ENCODE measurements around the gene CAPN12.
A peak's percentile ranks its signal among the peaks of the same experiment; 100 is the strongest.

CAPN12 gene

GRCh38 chr19:38708413-38709024 lies 35.8 kb downstream of the CAPN12 start:
- no peak for DNase-seq

GRCh38 chr19:38707512-38708114 lies 36.7 kb downstream of the CAPN12 start:
- no peak for DNase-seq

GRCh38 chr19:38706792-38707511 lies 37.3 kb downstream of the CAPN12 start:
- no peak for DNase-seq

DNA sequence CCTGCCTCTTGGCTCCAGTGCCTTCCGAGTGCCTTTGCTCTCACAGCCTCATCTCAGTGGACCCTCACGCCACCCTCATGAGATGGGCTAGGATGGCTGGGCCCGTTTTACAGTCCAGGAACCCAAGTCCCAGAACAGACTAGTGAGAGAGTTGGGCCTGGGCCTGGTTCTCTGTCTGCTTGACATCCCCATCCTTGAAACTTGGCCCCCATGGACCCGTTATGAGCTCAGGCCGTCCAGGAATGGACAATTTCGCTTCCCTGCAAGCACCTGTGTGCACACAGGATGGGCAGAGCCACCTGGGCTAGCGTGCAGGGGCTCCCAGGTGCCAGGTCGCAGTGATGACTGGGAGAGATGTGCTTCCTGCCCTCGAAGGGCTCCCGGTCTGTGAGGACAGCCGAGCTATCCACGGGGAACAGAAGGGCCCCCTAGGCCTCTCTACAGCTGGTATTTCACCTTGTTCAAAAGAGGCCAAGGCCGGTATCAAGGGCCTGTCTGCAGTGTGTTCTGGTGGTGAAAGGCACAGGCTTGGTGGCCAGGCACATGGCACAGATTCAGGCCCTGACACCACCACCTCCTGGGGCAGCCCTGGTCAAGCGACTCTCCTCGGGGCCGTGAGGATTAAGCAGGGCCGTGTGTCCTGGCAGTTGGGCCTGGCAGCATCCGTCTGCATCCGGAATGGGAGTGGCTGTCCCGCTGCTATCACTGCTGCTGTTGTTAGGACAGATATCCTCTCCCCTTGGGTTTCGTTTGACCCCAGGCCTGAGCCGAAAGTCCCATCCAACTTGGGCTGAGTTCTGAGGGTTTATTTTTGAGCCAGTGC lies 38.9 kb downstream of the CAPN12 start:
- DNase-seq: no peak

DNA sequence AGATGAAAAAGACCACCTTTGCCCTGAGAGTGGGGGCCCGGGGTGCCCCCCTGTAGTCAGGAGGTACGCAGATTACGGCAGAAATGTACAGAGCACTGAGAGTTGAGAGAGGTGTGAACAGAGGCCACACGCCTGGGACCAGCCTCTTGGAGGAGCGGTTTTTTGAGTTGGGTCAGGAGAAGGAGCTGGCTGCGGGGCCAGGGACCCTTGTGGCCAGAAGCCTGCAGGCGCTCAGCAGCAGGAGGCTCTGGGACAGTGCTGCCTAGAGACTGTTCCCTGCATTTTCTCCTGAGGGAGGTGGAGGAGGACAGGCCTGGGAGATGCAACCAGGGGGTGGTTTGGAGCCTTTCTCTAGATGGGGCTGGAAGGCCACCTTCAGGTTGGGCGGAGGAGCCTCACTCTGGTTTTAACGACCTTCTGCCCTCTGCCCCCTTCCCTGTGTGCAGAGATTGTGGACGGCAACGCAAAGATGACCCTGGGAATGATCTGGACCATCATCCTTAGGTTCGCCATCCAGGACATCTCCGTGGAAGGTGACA lies 39.7 kb downstream of the CAPN12 start:
- DNase-seq: no peak

DNA sequence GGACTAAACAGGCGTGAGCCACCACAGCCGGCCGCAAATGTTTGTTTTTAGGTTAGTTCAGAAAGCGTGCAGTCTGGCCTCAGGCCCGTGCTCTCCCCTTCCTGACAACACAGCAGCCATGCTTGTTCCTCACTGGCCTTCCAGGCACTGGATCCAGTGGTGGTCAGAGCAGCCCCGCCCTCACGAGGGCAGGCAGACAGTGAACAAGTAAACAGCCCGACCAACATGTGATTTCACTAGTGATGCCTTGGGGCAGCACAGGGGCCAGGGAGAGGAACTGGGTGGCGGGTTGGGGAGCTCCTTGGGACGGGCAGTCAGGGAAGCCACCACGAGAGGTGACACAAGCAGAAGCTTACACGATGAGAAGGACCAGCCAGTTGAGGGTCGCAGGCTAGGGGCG lies 40.8 kb downstream of the CAPN12 start:
- no peak for DNase-seq

- no peak for DNase-seq
These were observed 42.0 kb downstream of the CAPN12 start for GRCh38 chr19:38702278-38702677.

GRCh38 chr19:38701455-38702063 lies 42.7 kb downstream of the CAPN12 start:
- DNase-seq: no peak

GRCh38 chr19:38700902-38701454 lies 43.3 kb downstream of the CAPN12 start:
- DNase-seq: no peak

- no peak for DNase-seq
These were observed 43.8 kb downstream of the CAPN12 start for GRCh38 chr19:38700350-38700901.

- no peak for DNase-seq
These were observed 44.5 kb downstream of the CAPN12 start for GRCh38 chr19:38699647-38700349.

DNA sequence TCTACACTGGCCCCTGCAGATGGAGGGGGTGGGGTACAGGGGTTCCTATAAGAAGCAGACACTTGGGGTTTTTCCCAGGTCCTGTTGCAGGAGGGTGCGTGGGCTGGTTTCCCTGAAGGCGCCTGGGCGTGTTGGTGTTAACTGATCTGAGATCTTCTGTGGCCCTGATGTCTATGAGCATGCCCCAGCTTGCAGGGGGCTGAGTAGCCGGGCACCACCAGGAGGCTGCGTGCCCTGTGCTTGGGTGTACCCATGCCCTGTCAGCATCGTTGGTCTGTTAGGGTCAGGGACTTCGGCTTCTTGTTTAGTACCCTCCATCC lies 45.3 kb downstream of the CAPN12 start:
- no peak for DNase-seq

DNA sequence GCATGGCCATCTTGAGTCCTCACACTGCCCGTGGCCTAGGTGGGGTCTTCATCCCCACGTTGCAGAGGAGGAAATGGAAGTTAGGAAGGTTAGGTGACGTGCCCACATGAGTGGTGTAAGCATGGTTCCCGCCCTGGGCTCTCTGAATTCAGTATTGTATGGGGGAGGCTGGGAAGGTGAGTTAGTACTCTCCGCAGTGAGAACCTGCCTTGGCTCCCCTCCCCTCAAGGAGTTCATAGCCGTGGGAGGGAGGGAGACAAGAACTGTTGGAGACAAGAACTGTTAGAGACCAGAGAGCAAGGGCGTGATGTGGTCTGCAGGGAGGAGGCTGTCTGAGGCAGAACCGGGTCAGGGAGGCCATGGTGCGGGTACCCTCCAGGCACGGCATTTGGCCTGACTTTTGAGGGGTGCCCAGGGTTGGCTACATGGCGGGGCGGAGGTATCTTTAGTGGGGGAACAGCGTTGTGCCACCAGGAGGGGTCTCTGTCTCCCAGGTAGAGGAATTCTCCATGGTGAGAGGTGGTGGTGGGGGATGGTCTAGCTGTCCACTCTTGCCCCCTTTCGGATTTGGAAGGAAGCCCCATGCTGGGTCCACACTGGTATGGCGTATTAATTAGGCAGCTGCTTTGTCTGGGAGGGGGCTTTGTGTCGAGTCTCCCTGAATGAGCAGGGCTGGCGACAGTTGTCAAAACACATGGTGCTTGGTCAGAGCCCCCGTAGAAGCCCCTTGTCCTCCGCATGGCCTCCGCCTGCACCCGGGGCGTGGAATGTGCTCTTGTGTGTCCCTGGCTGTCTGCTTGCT lies 45.8 kb downstream of the CAPN12 start:
- DNase-seq: no peak

- DNase-seq: no peak
These were observed 46.6 kb downstream of the CAPN12 start for GRCh38 chr19:38697641-38698071.

- DNase-seq: no peak
These were observed 47.1 kb downstream of the CAPN12 start for GRCh38 chr19:38697197-38697596.

DNA sequence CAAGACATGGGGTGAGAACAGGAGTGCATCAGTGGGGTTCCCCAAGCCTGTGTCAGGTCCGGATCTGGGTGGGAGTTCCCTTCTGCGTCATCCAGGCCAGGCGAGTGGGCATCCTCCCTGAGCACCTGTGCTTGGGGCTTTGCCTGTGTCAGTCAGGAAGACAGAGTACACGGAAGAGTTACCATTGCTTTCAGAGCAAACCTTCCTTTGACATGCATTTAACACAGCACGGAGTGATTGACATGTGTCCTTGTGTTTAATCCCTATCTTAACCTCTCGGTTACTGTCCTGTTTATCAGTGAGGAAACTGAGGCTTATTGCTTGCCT lies 47.6 kb downstream of the CAPN12 start:
- no peak for DNase-seq

DNA sequence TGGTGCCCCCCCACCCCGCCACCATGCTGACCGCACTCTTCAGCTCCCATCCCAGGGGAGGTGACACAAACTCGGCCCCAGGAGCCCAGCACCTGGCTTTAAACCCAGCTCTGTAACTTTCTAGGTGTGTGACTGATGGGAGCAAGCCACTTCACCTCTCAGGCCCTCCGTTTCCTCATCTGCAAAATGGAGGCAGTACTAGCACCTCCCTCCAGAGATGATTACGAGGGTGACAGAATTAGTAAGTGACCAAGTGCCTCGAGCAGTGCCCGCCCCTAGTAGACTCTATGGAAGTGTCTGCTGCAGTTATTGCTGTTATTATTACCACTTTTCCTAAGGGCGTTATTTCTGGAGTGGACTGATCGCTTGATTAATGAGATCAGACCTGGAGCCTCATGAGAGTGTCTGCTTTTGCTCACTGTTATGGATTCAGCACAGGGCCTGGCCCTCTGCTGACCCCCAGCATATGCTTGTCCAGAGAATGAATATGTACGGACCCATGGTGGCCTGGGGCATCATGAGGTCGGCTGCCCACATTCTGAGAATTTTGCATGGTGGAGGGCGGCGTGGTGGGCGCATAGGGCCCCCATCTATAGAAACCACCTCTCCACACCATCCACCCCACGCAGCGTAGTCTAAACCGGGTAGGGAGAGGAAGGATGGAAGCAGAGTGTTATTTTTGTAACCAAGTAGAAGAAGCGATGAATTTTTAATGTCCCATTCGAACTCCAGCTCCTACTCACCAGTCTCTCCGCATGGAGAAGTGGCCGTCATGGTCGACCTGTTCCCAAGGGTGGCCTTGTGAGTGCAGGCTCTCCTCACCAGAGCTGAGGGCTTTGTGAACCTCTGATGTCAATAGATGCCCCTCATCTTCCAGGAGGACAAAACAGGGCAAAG lies 48.2 kb downstream of the CAPN12 start:
- DNase-seq: no peak

DNA sequence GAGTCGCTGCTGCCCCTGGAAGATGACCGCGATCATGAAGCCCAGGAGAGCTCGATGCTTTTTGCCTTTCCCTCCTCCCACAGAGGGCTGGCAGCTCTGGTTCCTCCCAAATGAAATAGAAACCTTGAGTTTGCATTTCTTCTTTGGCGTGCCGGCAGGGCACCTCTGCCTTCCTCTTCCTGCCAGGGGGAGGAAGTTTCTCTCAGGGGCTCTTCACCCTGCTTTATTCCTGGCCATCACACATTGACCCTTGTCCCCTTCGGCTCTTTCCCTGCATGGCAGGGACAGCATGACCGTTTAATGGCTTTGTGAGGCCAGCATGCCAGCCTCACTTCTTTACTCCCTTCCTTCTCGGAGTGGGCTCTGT lies 49.0 kb downstream of the CAPN12 start:
- no peak for DNase-seq

- DNase-seq: peak; percentile 96
These were observed 50.7 kb downstream of the CAPN12 start for GRCh38 chr19:38693380-38694223.
